HepG2 (cell line): ENCODE results near the gene CLASP1.

Experiments
- AGO2 ChIP-seq: fragments of 200-400 bp; formaldehyde crosslinking; optimal IDR thresholded peaks from 2 replicates; pipeline ENCODE3; 2017; ENCODE audit warnings: mild to moderate bottlenecking, low read depth, low read length, moderate library complexity
- SIX1 ChIP-seq: sonication (generic); formaldehyde crosslinking; IDR thresholded peaks from 2 replicates; pipeline ENCODE4 v1.4.0; 2020; ENCODE audit warnings: missing genetic modification reagents, borderline replicate concordance
- ZNF354B ChIP-seq: sonication (generic); formaldehyde crosslinking; IDR thresholded peaks from 2 replicates; pipeline ENCODE4 v1.8.0; 2022; ENCODE audit warnings: mild to moderate bottlenecking, missing genetic modification reagents
- ZNF766 ChIP-seq: sonication (generic); formaldehyde crosslinking; IDR thresholded peaks from 2 replicates; pipeline ENCODE4 v1.5.0; 2020; ENCODE audit warnings: missing genetic modification reagents, borderline replicate concordance
- ZSCAN25 ChIP-seq: sonication (generic); formaldehyde crosslinking; IDR thresholded peaks from 2 replicates; pipeline ENCODE4 v1.8.0; 2022; ENCODE audit warnings: mild to moderate bottlenecking, missing genetic modification reagents
- TF ChIP-seq, protein P1 (sequence below): sonication (generic); formaldehyde crosslinking; IDR thresholded peaks from 2 replicates; pipeline ENCODE4 v1.8.0; 2022; ENCODE audit warnings: low read depth, missing genetic modification reagents

DNA sequence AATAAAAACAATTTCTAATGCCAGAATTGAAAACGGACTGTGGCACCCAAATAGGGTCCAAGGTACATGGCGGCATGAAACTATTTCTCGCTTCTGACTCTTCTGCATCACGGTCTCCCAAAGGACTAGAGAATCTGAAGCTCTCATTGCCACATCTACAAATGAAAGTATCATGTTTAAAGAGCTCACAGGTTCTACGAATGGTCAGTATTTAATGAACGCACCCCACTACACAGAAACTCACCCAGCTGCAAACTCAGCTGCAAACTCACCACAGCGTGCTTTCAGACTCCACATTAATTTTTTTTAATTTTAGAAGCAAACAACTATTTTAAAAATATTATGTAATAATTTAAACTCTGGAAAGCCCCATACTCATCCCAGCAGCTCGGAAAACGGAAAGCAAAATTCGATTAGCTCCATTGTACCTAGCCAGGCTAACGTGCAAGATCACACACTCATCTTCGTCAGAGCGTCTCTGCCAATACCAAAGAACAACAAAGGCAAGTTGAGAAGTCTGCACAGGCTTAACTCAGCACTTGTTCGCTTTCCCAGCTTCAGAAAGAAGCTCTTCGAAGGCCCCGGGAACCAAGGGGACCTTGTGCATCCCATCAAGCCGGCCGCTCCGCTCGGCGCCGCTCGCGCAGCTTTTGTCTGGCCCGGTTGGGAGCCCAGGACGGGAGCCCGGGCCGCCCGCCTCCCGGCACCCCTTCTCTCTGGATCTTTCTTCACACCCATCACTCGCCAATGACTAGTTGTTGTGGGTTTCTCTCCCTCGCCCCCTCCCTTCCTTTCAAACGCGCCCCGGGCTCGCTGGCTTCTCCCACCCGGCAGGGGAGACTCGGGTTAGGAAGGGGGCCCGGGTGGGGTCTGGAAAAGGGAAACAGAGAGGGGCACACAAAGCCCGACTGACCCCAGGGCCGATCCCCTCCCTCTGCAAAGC is 785 bp downstream of the CLASP1 start:
- TF ChIP-seq, protein P1, sequence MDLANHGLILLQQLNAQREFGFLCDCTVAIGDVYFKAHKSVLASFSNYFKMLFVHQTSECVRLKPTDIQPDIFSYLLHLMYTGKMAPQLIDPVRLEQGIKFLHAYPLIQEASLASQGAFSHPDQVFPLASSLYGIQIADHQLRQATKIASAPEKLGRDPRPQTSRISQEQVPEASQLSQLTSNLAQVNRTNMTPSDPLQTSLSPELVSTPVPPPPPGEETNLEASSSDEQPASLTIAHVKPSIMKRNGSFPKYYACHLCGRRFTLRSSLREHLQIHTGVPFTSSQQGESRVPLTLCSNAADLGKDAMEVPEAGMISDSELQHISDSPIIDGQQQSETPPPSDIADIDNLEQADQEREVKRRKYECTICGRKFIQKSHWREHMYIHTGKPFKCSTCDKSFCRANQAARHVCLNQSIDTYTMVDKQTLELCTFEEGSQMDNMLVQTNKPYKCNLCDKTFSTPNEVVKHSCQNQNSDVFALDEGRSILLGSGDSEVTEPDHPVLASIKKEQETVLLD (CRISPR knock-in tag), result no peak; the same call in 1 of the 2 replicates
- TF ChIP-seq SIX1 (CRISPR knock-in tag) (no peak), ZNF766 (CRISPR knock-in tag) (no peak), AGO2 (no peak), ZSCAN25 (CRISPR knock-in tag) (peak; percentile 92), ZNF354B (CRISPR knock-in tag) (no peak)
